ENCODE results near the gene NCSTN. TPM values are rescaled to one million over a fixed set of nuclear protein-coding genes. Genes with fewer than 3 reads are reported as not detected.

Gene NCSTN
- total RNA-seq, 2 experiments from 2014 or later = 64.5 to 65.3 TPM

- Mint-ChIP-seq H3K27me3 (no peaks in the 10 kb centered on the region), H3K36me3 (ENCODE audit: low read depth) (peaks cover 75% of the 10 kb centered on the region), H3K9me3 (no peaks in the 10 kb centered on the region), H3K4me3 (no peak overlapping the region), H3K4me1 (peaks cover 10% of the 10 kb centered on the region), H3K27ac (no peak overlapping the region)
- ChIA-PET POLR2A (interaction anchor here (0.9 to 1.2 kb wide), 2 partner anchors 17 to 112 kb away, joined by 3 read pairs; no protein-coding TSS in a partner anchor), CTCF (interaction anchor here (0.8 to 4.3 kb wide), 9 partner anchors 8 to 252 kb away, joined by 3 to 20 read pairs (median 4); partner anchors contain the start of genes COPA and NCSTN)
- no peak for DNase-seq
These were observed 11.3 kb downstream of the NCSTN start for GRCh38 chr1:160354388-160354985.

- CTCF ChIA-PET = interaction anchor here (0.6 kb wide), 1 partner anchor 86 kb away, joined by 3 read pairs; no protein-coding TSS in a partner anchor
- H3K27me3 Mint-ChIP-seq = no peaks in the 10 kb centered on the region
- H3K27ac Mint-ChIP-seq = no peak overlapping the region
- no peak for DNase-seq
- no peak overlapping the region for H3K4me3 Mint-ChIP-seq
- POLR2A ChIA-PET = interaction anchor here (1.1 kb wide), 1 partner anchor 19 kb away, joined by 3 read pairs; no protein-coding TSS in a partner anchor
- H3K4me1 Mint-ChIP-seq = no peaks in the 10 kb centered on the region
- no peaks in the 10 kb centered on the region for H3K9me3 Mint-ChIP-seq
- H3K36me3 Mint-ChIP-seq (ENCODE audit: low read depth) = peaks cover 61% of the 10 kb centered on the region
These were observed 14.3 kb downstream of the NCSTN start for GRCh38 chr1:160357286-160358002.

- Mint-ChIP-seq H3K27me3 (no peaks in the 10 kb centered on the region), H3K27ac (no peak overlapping the region), H3K4me1 (no peaks in the 10 kb centered on the region), H3K9me3 (no peaks in the 10 kb centered on the region), H3K4me3 (no peak overlapping the region), H3K36me3 (ENCODE audit: low read depth) (peaks cover 56% of the 10 kb centered on the region)
- ChIA-PET POLR2A (interaction anchor here (1.1 kb wide), 1 partner anchor 19 kb away, joined by 3 read pairs; no protein-coding TSS in a partner anchor), CTCF (interaction anchor here (1.0 kb wide), 1 partner anchor 18 kb away, joined by 3 read pairs; no protein-coding TSS in a partner anchor)
- DNase-seq = no peak
These were observed 14.9 kb downstream of the NCSTN start for GRCh38 chr1:160358073-160358472.

- Mint-ChIP-seq H3K36me3 (ENCODE audit: low read depth) (peaks cover 43% of the 10 kb centered on the region), H3K9me3 (no peaks in the 10 kb centered on the region), H3K27me3 (no peaks in the 10 kb centered on the region), H3K4me1 (no peaks in the 10 kb centered on the region), H3K27ac (peak overlapping the region; percentile 25), H3K4me3 (no peak overlapping the region)
- POLR2A ChIA-PET = no interaction called here
- CTCF ChIA-PET = interaction anchor here (1.0 kb wide), 1 partner anchor 17 kb away, joined by 3 read pairs; no protein-coding TSS in a partner anchor
- no peak for DNase-seq
These were observed 16.5 kb downstream of the NCSTN start for GRCh38 chr1:160359559-160360226.

- Mint-ChIP-seq H3K36me3 (ENCODE audit: low read depth) (peaks cover 40% of the 10 kb centered on the region), H3K9me3 (no peaks in the 10 kb centered on the region), H3K4me1 (no peaks in the 10 kb centered on the region), H3K4me3 (no peak overlapping the region), H3K27ac (no peak overlapping the region), H3K27me3 (no peaks in the 10 kb centered on the region)
- ChIA-PET CTCF (interaction anchor here (1.0 kb wide), 1 partner anchor 17 kb away, joined by 3 read pairs; no protein-coding TSS in a partner anchor), POLR2A (no interaction called here)
- DNase-seq = no peak
These were observed 17.1 kb downstream of the NCSTN start for GRCh38 chr1:160360227-160360695.

- no peaks in the 10 kb centered on the region for H3K4me1 Mint-ChIP-seq
- ChIA-PET CTCF (no interaction called here), POLR2A (no interaction called here)
- no peak for DNase-seq
- H3K27me3 Mint-ChIP-seq = no peaks in the 10 kb centered on the region
- no peak overlapping the region for H3K4me3 Mint-ChIP-seq
- H3K36me3 Mint-ChIP-seq (ENCODE audit: low read depth) = peaks cover 32% of the 10 kb centered on the region
- H3K27ac Mint-ChIP-seq = no peak overlapping the region
- no peaks in the 10 kb centered on the region for H3K9me3 Mint-ChIP-seq
These were observed 18.0 kb downstream of the NCSTN start for GRCh38 chr1:160361199-160361598.

- no peak for DNase-seq
- POLR2A ChIA-PET = no interaction called here
- H3K9me3 Mint-ChIP-seq = no peaks in the 10 kb centered on the region
- no peak overlapping the region for H3K4me3 Mint-ChIP-seq
- no peaks in the 10 kb centered on the region for H3K4me1 Mint-ChIP-seq
- H3K27me3 Mint-ChIP-seq = no peaks in the 10 kb centered on the region
- H3K36me3 Mint-ChIP-seq (ENCODE audit: low read depth) = peaks cover 27% of the 10 kb centered on the region
- CTCF ChIA-PET = interaction anchor here (5.3 kb wide), 1 partner anchor 15 kb away, joined by 23 read pairs; no protein-coding TSS in a partner anchor
- H3K27ac Mint-ChIP-seq = no peak overlapping the region
These were observed 18.6 kb downstream of the NCSTN start for GRCh38 chr1:160361814-160362167.

GRCh38 chr1:160362168-160362957 is 19.2 kb downstream of the NCSTN start:
- no peak for DNase-seq
- Mint-ChIP-seq H3K4me3 (no peak overlapping the region), H3K27me3 (no peaks in the 10 kb centered on the region), H3K27ac (peak overlapping the region; percentile 18), H3K36me3 (ENCODE audit: low read depth) (peaks cover 21% of the 10 kb centered on the region), H3K4me1 (no peaks in the 10 kb centered on the region), H3K9me3 (no peaks in the 10 kb centered on the region)
- ChIA-PET POLR2A (interaction anchor here (2.0 kb wide), 1 partner anchor 10 kb away, joined by 7 read pairs; no protein-coding TSS in a partner anchor), CTCF (interaction anchor here (1.6 to 5.3 kb wide), 2 partner anchors 9 to 14 kb away, joined by 5 to 23 read pairs; no protein-coding TSS in a partner anchor)

GRCh38 chr1:160363010-160363409 is 19.8 kb downstream of the NCSTN start:
- H3K9me3 Mint-ChIP-seq = no peaks in the 10 kb centered on the region
- H3K27me3 Mint-ChIP-seq = no peaks in the 10 kb centered on the region
- CTCF ChIA-PET = interaction anchor here (1.2 to 5.3 kb wide), 3 partner anchors 10 to 14 kb away, joined by 4 to 23 read pairs (median 5); no protein-coding TSS in a partner anchor
- POLR2A ChIA-PET = interaction anchor here (2.0 kb wide), 1 partner anchor 11 kb away, joined by 7 read pairs; no protein-coding TSS in a partner anchor
- H3K27ac Mint-ChIP-seq = no peak overlapping the region
- DNase-seq = no peak
- peaks cover 16% of the 10 kb centered on the region for H3K36me3 Mint-ChIP-seq (ENCODE audit: low read depth)
- H3K4me3 Mint-ChIP-seq = no peak overlapping the region
- H3K4me1 Mint-ChIP-seq = peaks cover 2% of the 10 kb centered on the region

- Mint-ChIP-seq H3K4me1 (peaks cover 2% of the 10 kb centered on the region), H3K4me3 (no peak overlapping the region), H3K27me3 (no peaks in the 10 kb centered on the region), H3K9me3 (no peaks in the 10 kb centered on the region), H3K36me3 (ENCODE audit: low read depth) (peaks cover 8% of the 10 kb centered on the region), H3K27ac (no peak overlapping the region)
- POLR2A ChIA-PET = interaction anchor here (2.0 kb wide), 1 partner anchor 12 kb away, joined by 7 read pairs; no protein-coding TSS in a partner anchor
- no peak for DNase-seq
- CTCF ChIA-PET = interaction anchor here (0.6 to 5.3 kb wide), 5 partner anchors 10 to 94 kb away, joined by 3 to 23 read pairs (median 5); no protein-coding TSS in a partner anchor
These were observed 21.0 kb downstream of the NCSTN start for GRCh38 chr1:160363951-160364735.

GRCh38 chr1:160365325-160365724 is 22.1 kb downstream of the NCSTN start:
- Mint-ChIP-seq H3K9me3 (no peaks in the 10 kb centered on the region), H3K36me3 (ENCODE audit: low read depth) (peaks cover 7% of the 10 kb centered on the region), H3K27me3 (peaks cover 2% of the 10 kb centered on the region), H3K27ac (no peak overlapping the region), H3K4me1 (peaks cover 2% of the 10 kb centered on the region), H3K4me3 (no peak overlapping the region)
- ChIA-PET CTCF (interaction anchor here (1.4 to 5.3 kb wide), 3 partner anchors 10 to 172 kb away, joined by 4 to 23 read pairs (median 4); no protein-coding TSS in a partner anchor), POLR2A (no interaction called here)
- DNase-seq = no peak
